ENCODE measurements around the gene PAXX.

PAXX gene

GRCh38 chr9:136953771-136954269 lies 38.4 kb upstream of the PAXX start:
- no peak for DNase-seq (ENCODE audit: low spot score)

GRCh38 chr9:136954270-136955083 lies 37.7 kb upstream of the PAXX start:
- no peak for DNase-seq (ENCODE audit: low spot score)

- no peak for DNase-seq (ENCODE audit: low spot score)
Observed at GRCh38 chr9:136955202-136955942, 36.9 kb upstream of the PAXX start.

GRCh38 chr9:136955943-136956335 lies 36.3 kb upstream of the PAXX start:
- DNase-seq (ENCODE audit: low spot score), result no peak

- no peak for DNase-seq (ENCODE audit: low spot score)
Observed at GRCh38 chr9:136956604-136957003, 35.6 kb upstream of the PAXX start.

GRCh38 chr9:136957461-136957860 lies 34.8 kb upstream of the PAXX start:
- DNase-seq (ENCODE audit: low spot score), result no peak

- no peak for DNase-seq (ENCODE audit: low spot score)
Observed at GRCh38 chr9:136957901-136958300, 34.3 kb upstream of the PAXX start.

GRCh38 chr9:136958473-136958872 lies 33.7 kb upstream of the PAXX start:
- no peak for DNase-seq (ENCODE audit: low spot score)

GRCh38 chr9:136958898-136959850 lies 33.0 kb upstream of the PAXX start:
- DNase-seq (ENCODE audit: low spot score), result no peak

- no peak for DNase-seq (ENCODE audit: low spot score)
Observed at GRCh38 chr9:136960212-136960937, 31.8 kb upstream of the PAXX start.

GRCh38 chr9:136960938-136961275 lies 31.3 kb upstream of the PAXX start:
- DNase-seq (ENCODE audit: low spot score), result no peak

GRCh38 chr9:136961279-136962065 lies 30.8 kb upstream of the PAXX start:
- DNase-seq (ENCODE audit: low spot score), result no peak

- no peak for DNase-seq (ENCODE audit: low spot score)
Observed at GRCh38 chr9:136962163-136962562, 30.1 kb upstream of the PAXX start.

GRCh38 chr9:136962701-136963248 lies 29.4 kb upstream of the PAXX start:
- no peak for DNase-seq (ENCODE audit: low spot score)

- no peak for DNase-seq (ENCODE audit: low spot score)
Observed at GRCh38 chr9:136963341-136963740, 28.9 kb upstream of the PAXX start.

- DNase-seq (ENCODE audit: low spot score), result no peak
Observed at GRCh38 chr9:136963751-136964150, 28.5 kb upstream of the PAXX start.

- DNase-seq (ENCODE audit: low spot score), result no peak
Observed at GRCh38 chr9:136964171-136964689, 28.0 kb upstream of the PAXX start.

GRCh38 chr9:136964833-136965422 lies 27.3 kb upstream of the PAXX start:
- no peak for DNase-seq (ENCODE audit: low spot score)

- no peak for DNase-seq (ENCODE audit: low spot score)
Observed at GRCh38 chr9:136965771-136966484, 26.3 kb upstream of the PAXX start.
